Choroid plexus epithelial cell (primary cell): ENCODE data around the gene CDC5L.

ENCODE experiments used
- DNase-seq: peaks from one replicate; pipeline ENCODE4 v3.0.0-alpha.2; 2010; ENCODE audit warnings: low read depth
- H3K4me3 ChIP-seq: 2 replicates; pipeline ENCODE4 v1.5.1; 2011; ENCODE audit warnings: low read depth, mild to moderate bottlenecking, control low read depth, low read length, moderate library complexity
- CTCF ChIP-seq: conservative IDR thresholded peaks from 2 replicates; pipeline ENCODE4 v1.5.1; 2011; ENCODE audit warnings: low read depth, mild to moderate bottlenecking, control low read depth, inconsistent platforms, low read length, moderate library complexity

Gene CDC5L

GRCh38 chr6:44401138-44401537, 13.6 kb downstream of the CDC5L start:
- TF ChIP-seq CTCF: no peak
- no peak overlapping the region for H3K4me3 ChIP-seq
- no peak for DNase-seq

DNA sequence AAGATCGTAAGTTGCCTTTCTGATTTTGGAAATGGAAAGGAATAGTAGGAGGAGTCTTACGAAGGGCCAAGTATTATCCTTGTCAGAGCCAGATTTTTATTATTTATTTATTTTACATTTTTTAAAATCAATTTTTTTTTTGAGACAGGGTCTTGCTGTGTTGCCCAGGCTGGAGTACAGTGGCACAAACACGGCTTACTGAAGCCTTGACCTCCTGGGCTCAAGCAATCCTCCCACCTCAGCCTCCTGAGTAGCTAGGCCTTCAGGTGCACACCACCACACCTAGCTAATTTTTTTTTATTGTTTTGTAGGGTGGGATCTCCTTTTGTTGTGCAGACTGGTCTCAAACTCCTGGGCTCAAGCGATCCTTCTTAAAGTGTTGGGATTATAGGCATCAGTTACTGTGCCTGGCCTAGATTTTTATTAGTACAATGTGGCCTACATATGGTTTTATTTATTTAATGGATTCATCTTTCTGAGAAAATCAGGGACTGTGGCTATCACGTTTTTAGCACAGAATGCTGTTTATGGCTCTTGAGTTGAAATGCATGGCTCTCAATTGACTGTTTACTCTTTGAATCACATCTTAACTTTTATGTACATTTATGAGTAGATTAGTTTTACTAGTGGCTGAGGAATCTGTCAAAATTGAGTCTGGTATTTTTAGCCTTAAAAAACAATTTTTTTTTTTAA, 16.7 kb downstream of the CDC5L start:
- no peak overlapping the region for H3K4me3 ChIP-seq
- DNase-seq: no peak
- TF ChIP-seq CTCF: no peak

DNA sequence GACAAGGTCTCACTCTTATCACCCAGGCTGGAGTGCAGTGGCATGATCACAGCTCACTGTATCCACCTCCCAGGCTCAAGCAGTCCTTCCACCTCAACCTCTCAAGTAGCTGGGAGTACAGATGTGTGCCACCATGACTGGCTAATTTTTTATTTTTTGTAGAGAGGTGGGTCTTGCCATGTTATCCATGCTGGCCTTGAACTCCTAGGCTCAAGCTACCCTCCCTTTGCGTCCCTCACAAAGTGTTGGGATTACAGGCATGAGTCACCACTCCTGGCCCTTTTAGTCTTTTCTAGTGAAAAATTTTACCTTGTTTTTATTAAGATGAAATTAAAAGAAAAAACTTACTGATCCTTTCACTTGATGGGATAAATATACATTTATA, 17.2 kb downstream of the CDC5L start:
- no peak for TF ChIP-seq CTCF
- no peak overlapping the region for H3K4me3 ChIP-seq
- no peak for DNase-seq

- TF ChIP-seq CTCF: no peak
- no peak overlapping the region for H3K4me3 ChIP-seq
- DNase-seq: no peak
Observed at GRCh38 chr6:44407951-44408670, 20.6 kb downstream of the CDC5L start.

DNA sequence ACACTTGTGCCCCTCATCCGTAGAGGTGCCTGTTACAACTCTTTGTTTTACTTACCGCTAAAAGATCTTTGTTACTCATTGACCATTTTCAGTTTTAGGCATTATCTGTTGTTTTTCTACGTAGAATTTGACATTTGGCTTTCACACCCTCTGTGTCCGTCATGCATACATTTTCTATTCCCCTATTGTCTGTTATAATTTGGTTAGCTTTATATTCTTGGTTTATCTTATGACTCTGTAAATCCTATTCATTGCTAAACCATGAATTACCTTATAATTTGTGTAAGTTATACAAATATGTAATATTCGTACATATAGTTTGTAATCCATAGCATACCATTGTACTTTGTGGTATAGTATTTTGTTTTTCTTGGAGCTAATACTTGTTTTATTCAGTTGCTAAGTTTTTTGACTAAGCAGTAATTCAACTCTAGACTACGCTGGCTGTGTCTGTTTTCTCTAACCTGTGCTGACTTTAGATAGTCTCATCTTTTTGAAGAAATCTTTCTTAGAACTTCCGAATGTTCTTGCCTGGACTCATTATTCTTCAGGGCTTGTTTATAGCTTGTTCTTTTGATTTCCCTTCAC, 21.8 kb downstream of the CDC5L start:
- DNase-seq: no peak

GRCh38 chr6:44410363-44410762, 22.9 kb downstream of the CDC5L start:
- no peak for TF ChIP-seq CTCF
- DNase-seq: no peak
- no peak overlapping the region for H3K4me3 ChIP-seq

More for the DNA sequence above, 21.8 kb downstream of the CDC5L start:
- no peak overlapping the region for H3K4me3 ChIP-seq
- no peak for TF ChIP-seq CTCF
